NT2/D1 (cell line): ENCODE data around the gene GARIN5B.

Source experiments
- DNase-seq: peaks from one replicate; pipeline ENCODE4 v3.0.0-alpha.2; 2011; ENCODE audit warnings: low read depth, low spot score
- H3K27me3 ChIP-seq: 2 replicates; pipeline ENCODE4 v1.6.0; 2011; ENCODE audit warnings: mild to moderate bottlenecking; ENCODE audit not compliant: insufficient read length, insufficient read depth
- H3K36me3 ChIP-seq: 2 replicates; pipeline ENCODE4 v1.6.1; 2011; ENCODE audit warnings: mild to moderate bottlenecking, low read length, mixed read lengths; ENCODE audit not compliant: insufficient read depth, insufficient read length
- H3K4me1 ChIP-seq: 2 replicates; pipeline ENCODE4 v1.5.1; 2011; ENCODE audit not compliant: insufficient read depth, insufficient read length
- H3K4me3 ChIP-seq: 2 replicates; pipeline ENCODE4 v1.5.1; 2011; ENCODE audit warnings: low read depth; ENCODE audit not compliant: insufficient read length
- H3K9ac ChIP-seq: 2 replicates; pipeline ENCODE4 v1.6.0; 2011; ENCODE audit warnings: low read depth; ENCODE audit not compliant: insufficient read length
- H3K9me3 ChIP-seq: 2 replicates; pipeline ENCODE4 v1.5.1; 2011; ENCODE audit warnings: mild to moderate bottlenecking, low read length; ENCODE audit not compliant: insufficient read depth
- SUZ12 ChIP-seq: IDR thresholded peaks from 2 replicates; pipeline ENCODE4 v1.6.1; 2011; ENCODE audit not compliant: insufficient read length, insufficient read depth; ENCODE audit errors: extremely low read depth
- YY1 ChIP-seq: IDR thresholded peaks from 2 replicates; pipeline ENCODE4 v1.6.1; 2011; ENCODE audit not compliant: insufficient read length, insufficient read depth
- ZNF274 ChIP-seq: IDR thresholded peaks from 2 replicates; pipeline ENCODE4 v1.6.1; 2011; ENCODE audit warnings: mild to moderate bottlenecking, low read depth, low read length

GARIN5B gene

DNA sequence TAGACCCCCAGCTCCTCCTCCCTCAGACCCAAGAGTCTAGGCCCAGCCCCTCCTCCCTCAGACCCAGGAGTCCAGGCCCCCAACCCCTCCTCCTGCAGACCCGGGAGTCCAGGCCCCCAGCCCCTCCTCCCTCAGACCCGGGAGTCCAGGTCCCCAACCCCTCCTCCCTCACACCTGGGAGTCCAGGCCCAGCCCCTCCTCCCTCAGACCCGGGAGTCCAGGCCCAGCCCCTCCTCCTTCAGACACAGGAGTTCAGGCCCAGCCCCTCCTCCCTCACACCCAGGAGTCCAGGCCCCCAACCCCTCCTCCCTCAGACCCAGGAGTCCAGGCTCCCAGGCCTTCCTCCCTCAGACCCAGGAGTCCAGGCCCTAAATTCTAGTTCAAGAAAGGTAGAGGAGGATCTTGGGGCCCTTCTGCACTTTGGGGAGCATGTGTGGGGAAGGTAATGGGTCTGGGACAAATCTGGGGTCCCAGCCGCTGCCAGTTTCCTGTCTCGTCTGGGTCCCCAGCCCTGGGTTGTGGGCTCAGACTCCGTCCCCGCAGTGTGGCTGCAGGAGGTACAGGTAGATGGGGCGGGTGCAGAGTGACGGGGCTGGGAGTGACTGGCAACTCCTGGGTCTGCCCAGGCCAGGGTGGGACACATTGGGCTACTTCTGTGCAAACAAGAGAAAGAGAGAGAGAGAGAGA lies 10.4 kb upstream of the GARIN5B start:
- H3K9ac ChIP-seq: peak overlapping the region; percentile 3
- H3K9me3 ChIP-seq: no peaks in the 10 kb centered on the region
- no peak overlapping the region for H3K4me3 ChIP-seq
- peaks cover 24% of the 10 kb centered on the region for H3K4me1 ChIP-seq
- TF ChIP-seq SUZ12 (no peak), YY1 (no peak), ZNF274 (no peak)
- peaks cover under 1% of the 10 kb centered on the region for H3K36me3 ChIP-seq
- peaks cover 23% of the 10 kb centered on the region for H3K27me3 ChIP-seq
- no peak for DNase-seq

DNA sequence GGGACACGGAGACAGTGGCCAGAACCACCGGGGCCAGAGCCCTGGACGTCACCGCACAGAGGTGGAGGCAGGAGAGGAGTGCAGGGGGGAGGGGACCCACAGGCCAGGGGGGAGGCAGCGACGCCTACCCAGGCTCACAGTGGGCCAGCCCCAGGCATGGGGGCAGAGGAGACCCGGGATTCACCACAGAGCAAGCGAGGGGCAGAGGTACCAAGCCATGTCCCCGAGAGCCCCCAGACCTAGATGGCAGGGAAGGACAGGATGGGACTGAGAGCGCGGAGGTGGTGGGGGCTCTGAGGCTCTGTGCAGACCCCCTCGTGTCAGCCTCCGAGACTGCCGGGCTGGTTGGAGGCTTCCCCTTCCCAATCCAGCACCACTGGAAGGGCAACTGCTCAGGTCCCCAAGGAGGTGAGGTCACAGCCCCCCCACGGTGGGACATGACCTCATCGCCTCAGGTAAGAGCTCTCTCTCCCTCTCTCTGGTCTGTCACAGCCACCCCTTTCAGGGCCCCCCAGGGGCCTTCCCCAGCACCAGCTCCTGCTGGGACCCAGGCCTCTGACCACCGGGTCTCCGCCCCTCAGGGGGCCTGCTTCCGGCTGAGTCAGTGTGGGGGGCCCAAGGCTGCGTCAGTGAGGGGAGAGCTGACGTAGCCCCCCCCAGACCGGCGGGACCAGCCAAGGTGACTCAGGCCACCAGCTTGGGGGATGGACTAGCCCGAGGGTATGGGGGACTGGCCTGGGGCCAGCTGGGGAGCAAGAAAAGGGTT lies 9.4 kb upstream of the GARIN5B start:
- TF ChIP-seq ZNF274: no peak
- no peak for TF ChIP-seq YY1
- no peak for TF ChIP-seq SUZ12
- H3K9me3 ChIP-seq: no peaks in the 10 kb centered on the region
- peaks cover 22% of the 10 kb centered on the region for H3K4me1 ChIP-seq
- peaks cover 8% of the 10 kb centered on the region for H3K36me3 ChIP-seq
- H3K4me3 ChIP-seq: no peak overlapping the region
- peaks cover 23% of the 10 kb centered on the region for H3K27me3 ChIP-seq
- DNase-seq: no peak
- H3K9ac ChIP-seq: peak overlapping the region; percentile 42

DNA sequence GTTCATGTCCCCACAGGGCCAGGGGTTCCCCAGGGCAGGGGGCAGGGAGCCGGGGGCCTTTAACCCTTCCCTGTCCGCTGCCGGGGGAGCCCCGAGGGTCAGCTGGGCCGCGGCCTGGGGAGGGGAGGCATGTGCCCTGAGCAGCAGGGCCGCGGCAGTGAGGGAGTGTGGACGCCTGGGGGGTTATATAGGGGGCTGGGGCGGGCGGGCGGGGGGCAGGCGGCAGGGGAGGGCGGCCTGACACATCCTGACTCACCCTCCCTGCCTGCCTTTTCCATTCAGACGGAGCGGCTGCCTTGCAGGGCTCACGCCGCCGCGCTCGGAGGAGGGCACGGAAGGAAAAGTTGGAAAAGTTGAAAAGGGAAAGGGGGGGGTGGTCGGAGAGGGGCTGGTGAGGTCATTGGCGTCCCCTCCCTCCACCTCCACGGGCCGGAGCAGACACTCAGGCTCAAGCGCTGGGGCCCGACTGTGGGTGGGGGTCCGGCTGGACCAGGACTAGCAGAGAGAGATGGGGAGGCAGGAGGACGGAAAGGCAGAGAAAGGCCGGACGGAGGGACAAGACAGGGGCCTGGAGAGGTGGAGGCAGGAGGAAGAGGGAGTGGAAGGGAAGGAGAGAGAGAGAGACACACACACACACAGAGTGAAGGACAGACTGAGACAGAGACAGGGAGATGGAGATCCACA lies 7.4 kb upstream of the GARIN5B start, which contains the start of gene IL11:
TSS of gene IL11 (minus strand) at position 159 of the 684 bp plus-strand sequence. CDS start at position 6, 153 bp downstream.
- Histone ChIP-seq H3K27me3 (peaks cover 23% of the 10 kb centered on the region), H3K36me3 (peaks cover 21% of the 10 kb centered on the region), H3K4me3 (peak within 1 kb of the TSS; percentile 42), H3K4me1 (peaks cover 17% of the 10 kb centered on the region), H3K9ac (peak within 1 kb of the TSS; percentile 77), H3K9me3 (no peaks in the 10 kb centered on the region)
- no peak for DNase-seq
- TF ChIP-seq YY1 (no peak), SUZ12 (no peak), ZNF274 (no peak)

DNA sequence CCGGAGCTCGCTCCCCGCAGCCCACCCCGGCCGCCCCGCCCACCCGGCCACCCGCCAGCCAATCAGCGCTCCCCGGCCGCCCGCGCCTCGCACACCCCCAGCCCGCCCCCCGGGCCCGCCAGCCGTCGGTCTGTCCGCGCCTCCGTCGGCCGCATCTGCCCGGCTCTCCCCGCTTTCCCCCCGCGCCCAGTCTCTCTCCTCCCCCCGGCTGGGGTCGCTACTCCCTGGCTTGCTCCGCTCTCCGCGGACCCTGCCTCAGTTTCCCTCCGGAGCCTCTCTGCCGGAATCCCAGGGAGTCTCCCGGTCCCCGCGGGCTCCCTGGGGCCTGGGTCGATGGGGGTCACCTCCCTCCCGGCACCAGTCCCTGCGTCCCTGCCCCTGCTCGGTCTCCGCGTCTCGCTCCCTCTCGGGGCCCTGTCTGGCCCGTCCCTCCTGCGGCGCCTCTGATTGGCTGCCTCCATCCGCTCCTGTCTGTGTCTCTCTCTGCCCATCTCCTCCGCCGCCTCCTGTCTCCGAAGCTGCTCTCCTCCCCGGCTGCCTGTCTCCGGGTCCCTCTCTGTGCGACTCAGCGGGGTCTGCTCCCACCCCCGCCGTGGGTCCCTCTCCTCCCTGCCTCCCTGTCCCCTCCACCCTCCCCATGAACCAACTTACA lies 6.7 kb upstream of the GARIN5B start:
- Histone ChIP-seq H3K4me1 (peaks cover 15% of the 10 kb centered on the region), H3K9me3 (no peaks in the 10 kb centered on the region), H3K36me3 (peaks cover 24% of the 10 kb centered on the region), H3K27me3 (peaks cover 23% of the 10 kb centered on the region), H3K9ac (peak overlapping the region; percentile 61), H3K4me3 (peak overlapping the region; percentile 42)
- TF ChIP-seq SUZ12: no peak
- TF ChIP-seq YY1: no peak
- TF ChIP-seq ZNF274: no peak
- peak; percentile 49 for DNase-seq

DNA sequence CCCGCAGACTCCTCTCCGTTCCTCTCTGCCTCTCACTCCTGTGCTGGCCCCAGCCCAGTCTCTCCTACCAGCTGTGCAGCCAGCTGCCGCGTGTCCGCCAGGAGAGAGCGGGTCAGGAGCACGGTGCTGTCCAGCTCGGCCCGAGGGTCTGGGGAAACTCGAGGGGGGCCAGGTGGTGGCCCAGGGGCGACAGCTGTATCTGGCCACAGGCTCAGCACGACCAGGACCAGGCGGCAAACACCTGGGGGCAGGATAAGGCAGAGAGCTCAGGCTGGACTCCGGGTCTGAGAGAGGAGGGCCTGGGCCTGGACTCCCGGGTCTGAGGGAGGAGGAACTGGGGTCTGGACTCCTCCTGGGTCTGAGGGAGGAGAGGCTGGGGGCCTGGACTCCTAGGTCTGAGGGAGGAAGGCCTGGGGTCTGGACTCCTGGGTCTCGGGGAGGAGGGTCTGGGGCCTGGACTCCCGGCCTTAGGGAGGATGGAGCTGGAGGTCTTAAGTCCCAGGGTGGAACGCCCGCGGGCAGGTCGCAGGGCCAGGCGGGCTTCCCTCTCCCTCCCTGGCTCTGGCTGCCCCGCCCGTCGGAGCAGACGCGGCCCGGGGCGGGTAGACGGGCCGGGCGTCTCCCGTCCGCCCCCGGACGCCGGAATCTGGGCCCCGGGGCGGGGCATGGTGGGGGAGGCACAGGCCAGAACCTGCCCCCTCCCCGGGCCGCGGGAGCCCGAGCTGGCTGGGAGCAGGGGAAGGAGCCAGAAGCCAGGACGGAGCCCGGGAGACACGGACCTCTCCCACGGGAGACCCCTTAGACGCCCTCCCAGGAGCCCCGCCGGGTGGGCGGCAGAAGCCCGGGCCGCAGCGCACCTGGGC lies 5.9 kb upstream of the GARIN5B start:
- Histone ChIP-seq H3K4me3 (peak overlapping the region; percentile 39), H3K36me3 (peaks cover 24% of the 10 kb centered on the region), H3K27me3 (peaks cover 23% of the 10 kb centered on the region), H3K9ac (peak overlapping the region; percentile 77), H3K9me3 (no peaks in the 10 kb centered on the region), H3K4me1 (peaks cover 15% of the 10 kb centered on the region)
- TF ChIP-seq YY1: no peak
- no peak for TF ChIP-seq SUZ12
- no peak for TF ChIP-seq ZNF274
- DNase-seq: no peak

DNA sequence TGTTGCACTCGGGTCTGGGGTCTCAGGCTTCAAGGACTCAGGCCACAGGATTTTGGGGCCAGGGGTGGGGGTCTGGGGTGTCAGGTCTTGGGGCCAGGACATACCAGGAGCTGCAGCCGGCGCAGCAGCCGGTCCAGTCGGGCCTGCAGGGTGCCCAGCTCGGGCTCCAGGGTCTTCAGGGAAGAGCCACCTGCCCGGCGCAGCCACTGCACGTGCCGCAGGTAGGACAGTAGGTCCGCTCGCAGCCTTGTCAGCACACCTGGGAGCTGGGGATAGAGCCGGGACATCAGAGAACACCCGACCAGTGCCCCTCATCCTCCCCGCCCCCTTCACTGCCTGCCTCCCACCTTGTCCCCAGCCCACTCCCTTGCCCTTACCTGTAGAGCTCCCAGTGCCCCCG lies 5.0 kb upstream of the GARIN5B start:
- no peak for DNase-seq
- H3K4me1 ChIP-seq: peaks cover 17% of the 10 kb centered on the region
- peaks cover 23% of the 10 kb centered on the region for H3K27me3 ChIP-seq
- no peak overlapping the region for H3K4me3 ChIP-seq
- H3K36me3 ChIP-seq: peaks cover 24% of the 10 kb centered on the region
- H3K9me3 ChIP-seq: no peaks in the 10 kb centered on the region
- TF ChIP-seq YY1 (no peak), ZNF274 (no peak), SUZ12 (no peak)
- H3K9ac ChIP-seq: no peak overlapping the region
